Stimulated activated CD4-positive, alpha-beta T cell treated with anti-CD3 and anti-CD28 coated beads, TNF-alpha, amount 100 ng/mL, for 48 hours (primary cell): Measurements from ENCODE around the gene SERPINE1.

Experiments
- DNase-seq, 3 donors: peaks; one replicate each; pipeline ENCODE4 v3.0.0-alpha.2; 2020; ENCODE audit warnings: low read depth in 3 of 3

Gene SERPINE1

GRCh38 chr7:101154693-101155102 lies 27.8 kb downstream of the SERPINE1 start:
- DNase-seq: no peak

GRCh38 chr7:101155303-101155702 lies 28.4 kb downstream of the SERPINE1 start:
- DNase-seq: no peak

GRCh38 chr7:101156277-101156676 lies 29.4 kb downstream of the SERPINE1 start:
- no peak for DNase-seq

DNA sequence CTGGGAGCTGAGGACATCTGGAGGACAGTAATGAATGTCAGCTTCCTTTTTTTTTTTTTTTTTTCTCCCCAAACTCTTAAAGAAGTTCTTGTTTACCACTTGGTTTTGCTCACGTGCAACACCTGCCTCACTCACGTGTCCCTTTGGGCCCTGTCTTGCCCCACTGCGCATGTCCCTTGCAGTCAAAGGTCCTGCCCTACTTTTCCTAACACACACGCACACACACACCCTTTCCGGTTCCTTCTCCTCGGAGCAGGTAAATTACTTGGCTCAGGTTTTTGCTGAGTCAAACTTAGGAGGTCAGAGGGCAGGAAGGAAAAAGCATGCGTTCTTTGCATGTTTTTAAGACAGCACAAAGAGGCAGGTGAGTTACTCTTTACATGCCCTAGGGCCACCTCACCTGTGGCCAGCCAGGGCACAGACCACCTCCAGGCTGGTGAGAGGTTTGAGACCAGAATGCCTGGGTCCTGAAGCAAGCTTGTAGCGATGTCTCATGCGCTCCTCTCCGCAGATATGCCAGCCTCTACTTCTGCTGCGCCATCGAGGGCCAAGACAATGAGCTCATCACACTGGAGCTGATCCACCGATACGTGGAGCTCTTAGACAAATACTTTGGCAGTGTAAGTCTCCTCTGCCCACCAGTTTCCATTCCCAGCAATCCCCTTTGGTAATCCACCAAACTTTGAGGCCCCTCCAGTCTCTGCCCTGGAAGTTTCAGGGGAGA lies 30.1 kb downstream of the SERPINE1 start:
- no peak for DNase-seq

DNA sequence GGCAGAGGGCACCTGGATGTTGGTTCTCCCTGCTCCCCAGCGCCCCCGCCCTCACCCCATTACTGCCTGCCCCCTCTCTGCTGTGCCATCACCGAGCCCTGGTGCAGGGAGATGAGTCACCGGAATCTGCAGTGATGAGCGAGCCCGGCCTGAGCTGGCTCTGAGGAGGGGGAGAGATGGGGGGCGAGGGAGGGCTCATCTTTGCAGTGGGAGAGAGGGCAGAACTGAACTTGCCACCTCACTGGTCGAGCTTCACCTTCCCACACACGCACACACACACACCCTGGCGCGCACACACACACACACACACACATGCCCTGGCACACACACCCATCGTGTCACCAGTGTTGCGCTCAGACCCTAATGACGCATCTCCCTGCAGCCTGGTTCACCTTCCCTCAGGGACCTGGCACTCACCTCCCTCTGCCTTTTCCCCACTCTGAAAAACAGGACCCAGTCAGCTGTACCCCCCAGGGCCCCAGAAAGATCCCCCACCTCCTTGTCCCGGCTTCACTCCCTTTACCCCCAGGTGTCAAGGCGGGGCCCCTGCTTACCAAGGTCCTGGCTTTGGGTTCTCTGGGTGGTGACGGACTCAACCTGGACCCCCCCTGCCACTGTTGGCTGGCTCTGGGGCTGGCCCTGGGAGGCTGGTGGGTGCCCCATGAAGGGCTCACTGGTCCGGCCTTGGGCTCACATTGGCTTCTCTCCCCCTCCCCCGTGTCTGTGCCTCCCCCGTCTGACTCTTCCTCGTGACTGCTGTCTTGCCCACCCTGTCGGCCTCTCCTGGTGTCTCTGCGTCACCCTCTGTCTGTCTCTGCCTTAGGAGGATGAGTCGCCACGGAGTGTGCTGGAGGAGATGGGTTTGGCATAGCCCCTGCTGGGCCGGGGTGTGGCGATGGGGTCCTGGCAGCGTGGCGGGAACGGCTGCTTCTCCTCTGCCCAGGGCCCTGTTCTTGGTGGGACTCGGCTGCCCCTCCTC lies 33.1 kb downstream of the SERPINE1 start:
- no peak for DNase-seq

- DNase-seq: no peak
These were observed 34.0 kb downstream of the SERPINE1 start for GRCh38 chr7:101160910-101161309.

GRCh38 chr7:101161692-101162471 lies 35.0 kb downstream of the SERPINE1 start:
- DNase-seq: no peak

GRCh38 chr7:101162551-101163278 lies 35.8 kb downstream of the SERPINE1 start:
- DNase-seq: no peak

GRCh38 chr7:101163279-101164070 lies 36.6 kb downstream of the SERPINE1 start:
- no peak for DNase-seq

GRCh38 chr7:101164071-101164840 lies 37.4 kb downstream of the SERPINE1 start:
- DNase-seq: no peak

GRCh38 chr7:101165075-101165957 lies 38.4 kb downstream of the SERPINE1 start, which contains the start of gene VGF:
Gene VGF, minus strand, starts transcription at chr7:101165569. Its CDS starts 726 bp downstream, at chr7:101164843.
- peak; percentile 82 to 91 (median 88) for DNase-seq

GRCh38 chr7:101165958-101166647 lies 39.2 kb downstream of the SERPINE1 start:
- no peak for DNase-seq

GRCh38 chr7:101166648-101166908 lies 39.7 kb downstream of the SERPINE1 start:
- DNase-seq: no peak

GRCh38 chr7:101166909-101167644 lies 40.2 kb downstream of the SERPINE1 start:
- DNase-seq: no peak

DNA sequence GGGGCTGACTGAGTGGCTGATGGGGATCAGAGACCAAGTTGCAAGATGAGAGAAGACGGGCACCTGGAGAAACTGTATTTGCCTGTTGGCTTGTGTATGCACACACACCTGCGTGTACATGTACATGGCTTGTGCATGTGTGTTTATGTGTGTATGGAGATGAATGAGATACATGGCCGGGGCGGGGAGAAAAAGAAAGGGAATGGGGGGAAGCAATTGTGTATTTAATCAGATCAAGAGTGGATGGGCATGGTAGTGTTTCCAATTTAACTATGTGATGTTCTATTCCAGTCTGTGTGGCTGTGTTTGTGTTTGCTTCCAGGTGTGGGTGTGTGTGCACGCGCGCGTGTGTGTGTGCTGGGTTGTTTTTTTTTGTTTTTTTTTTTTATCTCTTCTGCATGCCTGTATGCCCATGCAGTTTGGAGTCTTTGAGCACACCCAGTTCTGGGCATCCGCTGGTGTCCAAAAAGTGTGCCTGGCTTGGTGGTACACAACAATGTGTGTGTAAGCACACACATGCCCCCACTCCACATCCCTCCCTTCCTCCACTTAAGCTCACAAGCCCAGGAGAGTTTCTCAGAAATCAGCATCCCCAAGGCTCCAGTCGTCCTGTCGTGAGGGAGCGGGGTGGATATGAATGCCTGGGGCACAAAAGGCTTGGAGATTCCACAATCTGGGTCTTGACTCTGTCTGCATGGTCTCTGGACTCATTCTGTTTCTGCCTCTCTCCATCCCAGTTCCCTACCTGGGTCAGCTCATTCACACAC lies 40.9 kb downstream of the SERPINE1 start:
- DNase-seq: no peak

DNA sequence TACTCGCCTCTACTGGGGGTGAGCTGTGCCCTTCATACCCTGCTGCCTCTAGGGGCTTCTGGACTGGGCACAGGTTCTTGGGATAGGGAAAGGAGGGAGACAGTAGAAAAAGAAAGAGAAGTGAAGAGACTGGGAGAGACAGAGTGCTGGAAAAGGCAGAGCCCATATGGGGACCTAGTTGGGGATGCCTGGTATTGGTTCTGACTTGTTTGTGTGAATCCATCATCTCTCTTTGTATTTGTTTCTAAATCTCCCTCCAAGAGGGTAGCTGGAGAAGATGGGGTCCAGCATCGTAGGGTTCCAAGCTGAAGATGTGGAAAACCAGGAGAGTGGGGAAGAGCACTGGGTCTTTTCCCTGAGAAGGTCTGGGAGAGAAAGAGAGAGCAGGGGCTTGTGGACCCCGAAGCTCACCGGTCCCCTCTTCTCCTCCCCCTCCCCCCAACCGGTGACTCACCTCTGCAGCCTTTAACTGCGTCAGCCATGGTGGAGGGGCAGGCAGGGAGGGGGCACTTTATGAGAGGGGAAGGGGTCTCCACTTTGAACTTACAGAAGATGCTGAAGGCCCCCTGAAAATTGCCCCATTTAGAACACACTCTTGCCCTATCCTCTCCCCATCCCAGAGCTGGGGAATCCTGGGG lies 41.6 kb downstream of the SERPINE1 start:
- no peak for DNase-seq
